Measurements from ENCODE around the gene ANKRD29. TPM values are rescaled to one million over a fixed set of nuclear protein-coding genes. Genes with fewer than 3 reads are reported as not detected.

The ANKRD29 gene
- total and polyA plus RNA-seq, 2 of the 4 experiments (the other 2 are of a cell fraction): 0.18 to 0.31 TPM

DNA sequence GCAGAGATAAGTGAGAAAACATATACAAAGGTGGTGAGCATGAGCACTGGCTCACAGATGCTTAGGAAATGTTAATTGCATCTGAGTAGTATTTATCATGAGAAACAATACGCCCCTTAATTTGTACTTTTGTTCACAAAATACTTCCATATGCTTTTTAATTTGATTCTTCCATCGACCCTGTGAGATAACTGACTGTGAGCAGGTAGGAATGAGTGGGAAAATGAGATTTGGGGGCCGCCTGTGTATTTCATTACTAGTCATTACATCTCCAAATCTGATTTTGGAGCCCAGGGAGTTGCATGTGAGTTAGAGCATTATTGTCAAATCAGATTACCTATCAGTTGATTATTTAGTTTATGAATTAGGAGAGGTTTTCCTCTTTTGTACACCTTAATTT is 39.7 kb downstream of the ANKRD29 start:
- no peak overlapping the region for H3K56ac ChIP-seq (ENCODE audit: extremely low read depth, insufficient read depth, low read length)
- no peak overlapping the region for H3K27ac ChIP-seq (ENCODE audit: insufficient read depth, low read length)
- peaks cover 14% of the 10 kb centered on the region for H3K4me1 ChIP-seq (ENCODE audit: control insufficient read depth, insufficient read depth, low read length)
- H2BK120ac ChIP-seq (ENCODE audit: low read depth, low read length): no peak overlapping the region
- no peak overlapping the region for H2BK20ac ChIP-seq (ENCODE audit: low read depth, low read length)
- H4K5ac ChIP-seq (ENCODE audit: low read depth, low read length): no peak overlapping the region
- no peaks in the 10 kb centered on the region for H3K9me3 ChIP-seq (ENCODE audit: control insufficient read depth, insufficient read depth, low read length)
- TF ChIP-seq CHD1 (IDR thresholded peaks at IDR 0.05; ENCODE audit: low read depth, low read length) (no peak), NFE2L2 (IDR thresholded peaks at IDR 0.05; ENCODE audit: low read depth, low read length) (no peak), RCOR1 (IDR thresholded peaks at IDR 0.05; ENCODE audit: insufficient replicate concordance, low read length) (no peak), MAZ (IDR thresholded peaks at IDR 0.05; ENCODE audit: borderline replicate concordance, low read depth, low read length) (no peak), RAD21 (IDR thresholded peaks at IDR 0.05; ENCODE audit: low read length) (no peak), MAFK (IDR thresholded peaks at IDR 0.05; ENCODE audit: low read depth, low read length) (no peak), USF2 (IDR thresholded peaks at IDR 0.05; ENCODE audit: low read depth, low read length) (no peak), SMC3 (IDR thresholded peaks at IDR 0.05; ENCODE audit: low read depth, low read length) (no peak), POLR2A (IDR thresholded peaks at IDR 0.05; ENCODE audit: low read depth, low read length) (no peak), MXI1 (IDR thresholded peaks at IDR 0.05; ENCODE audit: borderline replicate concordance, low read depth, low read length) (no peak), FOS (IDR thresholded peaks at IDR 0.05; ENCODE audit: low read depth, low read length) (no peak), CEBPB (IDR thresholded peaks at IDR 0.05; ENCODE audit: low read depth, low read length) (no peak)
- TF ChIP-seq, protein P1, sequence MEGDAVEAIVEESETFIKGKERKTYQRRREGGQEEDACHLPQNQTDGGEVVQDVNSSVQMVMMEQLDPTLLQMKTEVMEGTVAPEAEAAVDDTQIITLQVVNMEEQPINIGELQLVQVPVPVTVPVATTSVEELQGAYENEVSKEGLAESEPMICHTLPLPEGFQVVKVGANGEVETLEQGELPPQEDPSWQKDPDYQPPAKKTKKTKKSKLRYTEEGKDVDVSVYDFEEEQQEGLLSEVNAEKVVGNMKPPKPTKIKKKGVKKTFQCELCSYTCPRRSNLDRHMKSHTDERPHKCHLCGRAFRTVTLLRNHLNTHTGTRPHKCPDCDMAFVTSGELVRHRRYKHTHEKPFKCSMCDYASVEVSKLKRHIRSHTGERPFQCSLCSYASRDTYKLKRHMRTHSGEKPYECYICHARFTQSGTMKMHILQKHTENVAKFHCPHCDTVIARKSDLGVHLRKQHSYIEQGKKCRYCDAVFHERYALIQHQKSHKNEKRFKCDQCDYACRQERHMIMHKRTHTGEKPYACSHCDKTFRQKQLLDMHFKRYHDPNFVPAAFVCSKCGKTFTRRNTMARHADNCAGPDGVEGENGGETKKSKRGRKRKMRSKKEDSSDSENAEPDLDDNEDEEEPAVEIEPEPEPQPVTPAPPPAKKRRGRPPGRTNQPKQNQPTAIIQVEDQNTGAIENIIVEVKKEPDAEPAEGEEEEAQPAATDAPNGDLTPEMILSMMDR (conservative IDR thresholded peaks at IDR 0.05; ENCODE audit: low read depth, low read length): no peak
- TF ChIP-seq, protein P2, sequence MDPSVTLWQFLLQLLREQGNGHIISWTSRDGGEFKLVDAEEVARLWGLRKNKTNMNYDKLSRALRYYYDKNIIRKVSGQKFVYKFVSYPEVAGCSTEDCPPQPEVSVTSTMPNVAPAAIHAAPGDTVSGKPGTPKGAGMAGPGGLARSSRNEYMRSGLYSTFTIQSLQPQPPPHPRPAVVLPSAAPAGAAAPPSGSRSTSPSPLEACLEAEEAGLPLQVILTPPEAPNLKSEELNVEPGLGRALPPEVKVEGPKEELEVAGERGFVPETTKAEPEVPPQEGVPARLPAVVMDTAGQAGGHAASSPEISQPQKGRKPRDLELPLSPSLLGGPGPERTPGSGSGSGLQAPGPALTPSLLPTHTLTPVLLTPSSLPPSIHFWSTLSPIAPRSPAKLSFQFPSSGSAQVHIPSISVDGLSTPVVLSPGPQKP (IDR thresholded peaks at IDR 0.05; ENCODE audit: borderline replicate concordance, low read depth, low read length): no peak
- no peaks in the 10 kb centered on the region for H3K79me1 ChIP-seq (ENCODE audit: low read depth in 1 of 2, low read length in 2 of 2)
- no peak overlapping the region for H2BK5ac ChIP-seq (ENCODE audit: low read depth, low read length, poor library complexity, severe bottlenecking)
- no peaks in the 10 kb centered on the region for H4K20me1 ChIP-seq (ENCODE audit: insufficient read depth, low read length)
- ATAC-seq (ENCODE audit: low read depth): no peak
- no CpG with 5 or more reads among the region's 3 CpGs for WGBS, 2 experiments (ENCODE audit: extremely low coverage in 2 of 2, insufficient read length in 1 of 2)
- no peak overlapping the region for H4K91ac ChIP-seq (ENCODE audit: insufficient read depth, low read depth, low read length)
- H2AK9ac ChIP-seq (replicated peaks; ENCODE audit: low read depth, low read length, poor library complexity): no peak overlapping the region
- H3K4ac ChIP-seq (ENCODE audit: low read depth, low read length): no peak overlapping the region
- intact Hi-C loops (cut with micrococcal nuclease): loop anchor here (10.0 kb wide), 1 partner anchor 392 kb away; the partner anchor contains the start of gene TTC39C
- dilution Hi-C loops (cut with HindIII; ENCODE audit: low sequenced_read_pairs, unreplicated experiment): no loop called here
- in situ Hi-C loops (cut with MboI; ENCODE audit: low sequenced_read_pairs): loop anchor here (5.0 to 10.0 kb wide), 2 partner anchors 189 to 492 kb away; no protein-coding TSS in a partner anchor
- H3K14ac ChIP-seq (replicated peaks; ENCODE audit: low read depth, low read length): no peak overlapping the region
- H2AFZ ChIP-seq (replicated peaks; ENCODE audit: low read length, poor library complexity): no peak overlapping the region
- BruUV-seq (replicated peaks): no TSS peak
- POLR2A ChIA-PET (ENCODE audit: unreplicated experiment): no interaction called here
- H2AK5ac ChIP-seq (ENCODE audit: low read depth, low read length): no peak overlapping the region
- CTCF ChIA-PET: no interaction called here
- H3K36me3 ChIP-seq (ENCODE audit: control insufficient read depth, insufficient read depth, low read length): no peaks in the 10 kb centered on the region
- no peak for DNase-seq
- H3K27me3 ChIP-seq (ENCODE audit: control insufficient read depth, insufficient read depth, low read length): peaks cover 23% of the 10 kb centered on the region
- H4K8ac ChIP-seq (ENCODE audit: low read depth in 2 of 2, low read length in 2 of 2): no peak overlapping the region
- H2BK15ac ChIP-seq (ENCODE audit: low read depth, low read length): no peak overlapping the region
- H3K18ac ChIP-seq (ENCODE audit: low read depth, low read length): no peak overlapping the region
- no peak overlapping the region for H3K4me3 ChIP-seq (ENCODE audit: insufficient read depth, low read depth, low read length)
- no peak overlapping the region for H3K9ac ChIP-seq (ENCODE audit: low read depth, low read length)
- H3K9me1 ChIP-seq (ENCODE audit: insufficient read depth, low read length): peaks cover 10% of the 10 kb centered on the region
- H3K4me2 ChIP-seq (ENCODE audit: low read depth, low read length): no peak overlapping the region
- no peak overlapping the region for H3K23ac ChIP-seq (ENCODE audit: low read depth, low read length)

Measured in IMR-90 (cell line).